Measurements from ENCODE around the gene EXOC4.
"Not testable (repeated sequence)": the region's sequence is repeated elsewhere in the genome, so short reads cannot be mapped to it uniquely, and the experiment has no call there.

Gene EXOC4

GRCh38 chr7:133252858-133253518, at the start of gene EXOC4:
Gene EXOC4, plus strand, starts transcription at chr7:133253078.
- H3K9me3 Mint-ChIP-seq = no peaks in the 10 kb centered on the region
- no peaks in the 10 kb centered on the region for H3K27me3 Mint-ChIP-seq
- peak within 1 kb of the TSS; percentile 95 to 96 for H3K27ac Mint-ChIP-seq
- peak within 1 kb of the TSS; percentile 86 to 95 for H3K4me3 Mint-ChIP-seq
- H3K4me1 Mint-ChIP-seq = peaks cover 39% of the 10 kb centered on the region
- peak; percentile 98 for ATAC-seq
- DNase-seq = peak; percentile 88 to 94

- peaks cover 8% of the 10 kb centered on the region for H3K27me3 Mint-ChIP-seq
Measured at GRCh38 chr7:133203490-133203889, 49.4 kb upstream of the EXOC4 start.

GRCh38 chr7:133207687-133208086, 45.2 kb upstream of the EXOC4 start:
- Mint-ChIP-seq H3K27ac (no peak overlapping the region), H3K4me3 (no peak overlapping the region), H3K4me1 (no peaks in the 10 kb centered on the region), H3K9me3 (no peaks in the 10 kb centered on the region), H3K27me3 (peaks cover 32% of the 10 kb centered on the region)
- no peak for ATAC-seq
- DNase-seq = no peak

More at GRCh38 chr7:133203490-133203889, 49.4 kb upstream of the EXOC4 start:
- no peak overlapping the region for H3K4me3 Mint-ChIP-seq
- ATAC-seq (no peak), DNase-seq (no peak)
- H3K9me3 Mint-ChIP-seq = no peaks in the 10 kb centered on the region
- no peak overlapping the region for H3K27ac Mint-ChIP-seq
- no peaks in the 10 kb centered on the region for H3K4me1 Mint-ChIP-seq

GRCh38 chr7:133210817-133211216, 42.1 kb upstream of the EXOC4 start:
- H3K4me1 Mint-ChIP-seq, DNase-seq, H3K9me3 Mint-ChIP-seq, ATAC-seq, H3K4me3 Mint-ChIP-seq, H3K27ac Mint-ChIP-seq: not testable (repeated sequence)
- H3K27me3 Mint-ChIP-seq = peaks cover 32% of the 10 kb centered on the region

GRCh38 chr7:133213772-133214171, 39.1 kb upstream of the EXOC4 start:
- H3K9me3 Mint-ChIP-seq, ATAC-seq, H3K27ac Mint-ChIP-seq, DNase-seq, H3K4me3 Mint-ChIP-seq, H3K4me1 Mint-ChIP-seq: not testable (repeated sequence)
- H3K27me3 Mint-ChIP-seq = peaks cover 21% of the 10 kb centered on the region

GRCh38 chr7:133217773-133218172, 35.1 kb upstream of the EXOC4 start:
- H3K27me3 Mint-ChIP-seq = no peaks in the 10 kb centered on the region
- DNase-seq (no peak), ATAC-seq (no peak)
- H3K9me3 Mint-ChIP-seq = peaks cover 0 to 7% of the 10 kb centered on the region in 2 donors
- H3K4me3 Mint-ChIP-seq = no peak overlapping the region
- no peaks in the 10 kb centered on the region for H3K4me1 Mint-ChIP-seq
- H3K27ac Mint-ChIP-seq = no peak overlapping the region

- Mint-ChIP-seq H3K4me1 (no peaks in the 10 kb centered on the region), H3K27ac (no peak overlapping the region), H3K4me3 (no peak overlapping the region), H3K27me3 (no peaks in the 10 kb centered on the region), H3K9me3 (peaks cover 2 to 3% of the 10 kb centered on the region in 2 donors)
- DNase-seq (peak; percentile 35 to 46), ATAC-seq (no peak)
Measured at GRCh38 chr7:133230591-133231194, 22.2 kb upstream of the EXOC4 start.

- no peaks in the 10 kb centered on the region for H3K9me3 Mint-ChIP-seq
- ATAC-seq = no peak
- H3K4me3 Mint-ChIP-seq = no peak overlapping the region
Measured at GRCh38 chr7:133233142-133233541, 19.7 kb upstream of the EXOC4 start.

GRCh38 chr7:133234961-133235875, 17.7 kb upstream of the EXOC4 start:
- Mint-ChIP-seq H3K27me3 (no peaks in the 10 kb centered on the region), H3K4me1 (no peaks in the 10 kb centered on the region), H3K4me3 (no peak overlapping the region), H3K9me3 (no peaks in the 10 kb centered on the region), H3K27ac (no peak overlapping the region)
- no peak for DNase-seq
- no peak for ATAC-seq

More at GRCh38 chr7:133233142-133233541, 19.7 kb upstream of the EXOC4 start:
- H3K27me3 Mint-ChIP-seq = no peaks in the 10 kb centered on the region
- no peak for DNase-seq
- no peak overlapping the region for H3K27ac Mint-ChIP-seq
- H3K4me1 Mint-ChIP-seq = no peaks in the 10 kb centered on the region

- no peaks in the 10 kb centered on the region for H3K27me3 Mint-ChIP-seq
- no peaks in the 10 kb centered on the region for H3K9me3 Mint-ChIP-seq
- no peak overlapping the region for H3K4me3 Mint-ChIP-seq
Measured at GRCh38 chr7:133237545-133237944, 15.3 kb upstream of the EXOC4 start.

GRCh38 chr7:133240302-133240701, 12.6 kb upstream of the EXOC4 start:
- Mint-ChIP-seq H3K27ac (no peak overlapping the region), H3K9me3 (no peaks in the 10 kb centered on the region)
- DNase-seq = no peak

More at GRCh38 chr7:133237545-133237944, 15.3 kb upstream of the EXOC4 start:
- no peaks in the 10 kb centered on the region for H3K4me1 Mint-ChIP-seq
- DNase-seq = no peak
- no peak overlapping the region for H3K27ac Mint-ChIP-seq
- ATAC-seq = no peak

GRCh38 chr7:133246558-133246957, 6.3 kb upstream of the EXOC4 start:
- ATAC-seq = no peak
- Mint-ChIP-seq H3K27ac (no peak overlapping the region), H3K4me3 (no peak overlapping the region), H3K9me3 (no peaks in the 10 kb centered on the region), H3K27me3 (no peaks in the 10 kb centered on the region), H3K4me1 (no peaks in the 10 kb centered on the region)
- DNase-seq = no peak

More at GRCh38 chr7:133240302-133240701, 12.6 kb upstream of the EXOC4 start:
- no peaks in the 10 kb centered on the region for H3K27me3 Mint-ChIP-seq
- no peak for ATAC-seq
- no peak overlapping the region for H3K4me3 Mint-ChIP-seq
- no peaks in the 10 kb centered on the region for H3K4me1 Mint-ChIP-seq

- Mint-ChIP-seq H3K9me3 (no peaks in the 10 kb centered on the region), H3K27me3 (no peaks in the 10 kb centered on the region), H3K27ac (no peak overlapping the region), H3K4me1 (peaks cover 5% of the 10 kb centered on the region), H3K4me3 (no peak overlapping the region)
- ATAC-seq (no peak), DNase-seq (no peak)
Measured at GRCh38 chr7:133248901-133249300, 4.0 kb upstream of the EXOC4 start.

- DNase-seq (no peak), ATAC-seq (peak; percentile 5)
- Mint-ChIP-seq H3K4me1 (peaks cover 34% of the 10 kb centered on the region), H3K9me3 (no peaks in the 10 kb centered on the region), H3K27me3 (no peaks in the 10 kb centered on the region), H3K4me3 (peak overlapping the region; percentile 86 to 95), H3K27ac (no peak overlapping the region)
Measured at GRCh38 chr7:133252506-133252857, 396 bp upstream of the EXOC4 start.

- ATAC-seq = peak; percentile 47
- Mint-ChIP-seq H3K9me3 (no peaks in the 10 kb centered on the region), H3K4me1 (peaks cover 43% of the 10 kb centered on the region)
Measured at GRCh38 chr7:133253519-133253875, 619 bp downstream of the EXOC4 start.

GRCh38 chr7:133255486-133255885, 2.6 kb downstream of the EXOC4 start:
- ATAC-seq (no peak), DNase-seq (no peak)
- Mint-ChIP-seq H3K4me1 (peaks cover 43% of the 10 kb centered on the region), H3K27ac (no peak overlapping the region), H3K27me3 (no peaks in the 10 kb centered on the region), H3K9me3 (no peaks in the 10 kb centered on the region), H3K4me3 (no peak overlapping the region)

More at GRCh38 chr7:133253519-133253875, 619 bp downstream of the EXOC4 start:
- Mint-ChIP-seq H3K27me3 (no peaks in the 10 kb centered on the region), H3K4me3 (peak overlapping the region; percentile 86 to 95), H3K27ac (peak overlapping the region; percentile 95 to 96)
- DNase-seq = peak in 1 of 2 donors; percentile 18

All from stimulated activated naive CD8-positive, alpha-beta T cell treated with anti-CD3 and anti-CD28 coated beads, Interleukin-15, amount 100 ng/mL, for 72 hours (primary cell).